Measurements from ENCODE around the gene HSPA4L. TPM values are rescaled to one million over a fixed set of nuclear protein-coding genes. Genes with fewer than 3 reads are reported as not detected.

The HSPA4L gene
- total and polyA plus RNA-seq, 2 experiments from 2014 or later = 3.5 to 4.2 TPM

GRCh38 chr4:127829014-127829413 is 46.9 kb downstream of the HSPA4L start (continued):
- no peak for TF ChIP-seq ZNF462 (CRISPR knock-in tag; IDR thresholded peaks at IDR 0.05)
- TF ChIP-seq ZNF114 (CRISPR knock-in tag; IDR thresholded peaks at IDR 0.05) = no peak
- no peak for TF ChIP-seq NANOG (IDR thresholded peaks at IDR 0.05; ENCODE audit: borderline replicate concordance)
- TF ChIP-seq JUNB (IDR thresholded peaks at IDR 0.05; ENCODE audit: unreplicated experiment) = no peak
- no peak for TF ChIP-seq POLR2AphosphoS5 (IDR thresholded peaks at IDR 0.05; ENCODE audit: low read depth)
- TF ChIP-seq STAT1 (IDR thresholded peaks at IDR 0.05; ENCODE audit: unreplicated experiment) = no peak
- TF ChIP-seq ZNF331 (CRISPR knock-in tag; IDR thresholded peaks at IDR 0.05; ENCODE audit: low read depth) = no peak

GRCh38 chr4:127832585-127832984 is 50.5 kb downstream of the HSPA4L start:
- Histone ChIP-seq H3K4me1 (ENCODE audit: insufficient read depth) (no peaks in the 10 kb centered on the region), H3K27ac (ENCODE audit: low read depth) (no peak overlapping the region), H4K20me1 (replicated peaks; ENCODE audit: insufficient read depth) (no peaks in the 10 kb centered on the region), H3K27me3 (ENCODE audit: insufficient read depth) (no peaks in the 10 kb centered on the region), H3K4me3 (no peak overlapping the region), H2AFZ (no peak overlapping the region), H3K9me2 (ENCODE audit: insufficient read depth) (no peaks in the 10 kb centered on the region), H3K4me2 (no peak overlapping the region), H3F3A (replicated peaks; ENCODE audit: low read depth) (no peaks in the 10 kb centered on the region), H3K36me3 (ENCODE audit: insufficient read depth) (no peaks in the 10 kb centered on the region), H3K79me2 (replicated peaks; ENCODE audit: insufficient read depth) (no peaks in the 10 kb centered on the region)
- H3K27ac Mint-ChIP-seq = no peak overlapping the region
- ATAC-seq (no peak), DNase-seq (ENCODE audit: low spot score) (no peak)
- H3K4me3 Mint-ChIP-seq = no peak overlapping the region
- H3K9me3 Mint-ChIP-seq = no peaks in the 10 kb centered on the region; the same call in 2 of the 3 replicates
- no peaks in the 10 kb centered on the region for H3K27me3 Mint-ChIP-seq (ENCODE audit: insufficient read depth, low read depth, poor library complexity)
- no peaks in the 10 kb centered on the region for H3K36me3 Mint-ChIP-seq (ENCODE audit: low read depth)
- H3K4me1 Mint-ChIP-seq = no peaks in the 10 kb centered on the region
- TF ChIP-seq REST (IDR thresholded peaks at IDR 0.05; ENCODE audit: unreplicated experiment) = no peak
- no peak for TF ChIP-seq JUNB (IDR thresholded peaks at IDR 0.05; ENCODE audit: unreplicated experiment)
- TF ChIP-seq NANOG (IDR thresholded peaks at IDR 0.05; ENCODE audit: borderline replicate concordance) = no peak
- no peak for TF ChIP-seq EZH2phosphoT487 (IDR thresholded peaks at IDR 0.05; ENCODE audit: unreplicated experiment)
- TF ChIP-seq ZNF114 (CRISPR knock-in tag; IDR thresholded peaks at IDR 0.05) = no peak
- no peak for TF ChIP-seq CREB1 (CRISPR knock-in tag; IDR thresholded peaks at IDR 0.05; ENCODE audit: low read depth)
- no peak for TF ChIP-seq ZNF331 (CRISPR knock-in tag; IDR thresholded peaks at IDR 0.05; ENCODE audit: low read depth)
- TF ChIP-seq EZH2 (IDR thresholded peaks at IDR 0.05; ENCODE audit: low read depth, unreplicated experiment) = no peak
- TF ChIP-seq STAT1 (IDR thresholded peaks at IDR 0.05; ENCODE audit: unreplicated experiment) = no peak
- no peak for TF ChIP-seq CTCF (conservative IDR thresholded peaks at IDR 0.05; ENCODE audit: low read depth in 2 of 2)
- TF ChIP-seq POLR2AphosphoS5 (IDR thresholded peaks at IDR 0.05; ENCODE audit: low read depth) = no peak
- no peak for TF ChIP-seq ETS1 (IDR thresholded peaks at IDR 0.05)

All from GM23338 (cell line).